ENCODE data around the gene DLGAP1.
"Not testable (repeated sequence)": the region's sequence is repeated elsewhere in the genome, so short reads cannot be mapped to it uniquely, and the experiment has no call there.

DLGAP1 gene

GRCh38 chr18:3581890-3582289, 873.2 kb downstream of the DLGAP1 start:
- ATAC-seq: no peak
- TF ChIP-seq GLIS3 (CRISPR knock-in tag; IDR thresholded peaks at IDR 0.05): no peak
- TF ChIP-seq ISL1 (CRISPR knock-in tag; IDR thresholded peaks at IDR 0.05): no peak

- not testable (repeated sequence) for ATAC-seq
These were observed 874.5 kb downstream of the DLGAP1 start for GRCh38 chr18:3580523-3581025.

GRCh38 chr18:3579701-3580100, 875.4 kb downstream of the DLGAP1 start:
- TF ChIP-seq BACH2 (CRISPR knock-in tag; IDR thresholded peaks at IDR 0.05; ENCODE audit: borderline replicate concordance): no peak
- no peak for TF ChIP-seq TSHZ2 (CRISPR knock-in tag; IDR thresholded peaks at IDR 0.05)
- no peak for TF ChIP-seq ZNF565 (CRISPR knock-in tag; conservative IDR thresholded peaks at IDR 0.05; ENCODE audit: low read depth)
- no peak for TF ChIP-seq ISL1 (CRISPR knock-in tag; IDR thresholded peaks at IDR 0.05)
- no peak for TF ChIP-seq ARNTL (CRISPR knock-in tag; IDR thresholded peaks at IDR 0.05; ENCODE audit: borderline replicate concordance, low read depth)
- no peak for TF ChIP-seq ZFP3 (CRISPR knock-in tag; IDR thresholded peaks at IDR 0.05)
- no peak for TF ChIP-seq PATZ1 (CRISPR knock-in tag; IDR thresholded peaks at IDR 0.05; ENCODE audit: borderline replicate concordance)
- ATAC-seq: peak; percentile 84

- no peak for ATAC-seq
- TF ChIP-seq ISL1 (CRISPR knock-in tag; IDR thresholded peaks at IDR 0.05): no peak
- no peak for TF ChIP-seq ZC3H10 (CRISPR knock-in tag; IDR thresholded peaks at IDR 0.05)
- TF ChIP-seq RARB (CRISPR knock-in tag; IDR thresholded peaks at IDR 0.05): no peak
- TF ChIP-seq ARNTL (CRISPR knock-in tag; IDR thresholded peaks at IDR 0.05; ENCODE audit: borderline replicate concordance, low read depth): no peak
- no peak for TF ChIP-seq TOX (CRISPR knock-in tag; IDR thresholded peaks at IDR 0.05; ENCODE audit: borderline replicate concordance)
- no peak for TF ChIP-seq ESRRG (CRISPR knock-in tag; IDR thresholded peaks at IDR 0.05)
- no peak for TF ChIP-seq POU6F1 (CRISPR knock-in tag; IDR thresholded peaks at IDR 0.05; ENCODE audit: borderline replicate concordance, low read depth)
- TF ChIP-seq PPARA (CRISPR knock-in tag; IDR thresholded peaks at IDR 0.05; ENCODE audit: borderline replicate concordance): no peak
- TF ChIP-seq GLIS3 (CRISPR knock-in tag; IDR thresholded peaks at IDR 0.05): no peak
- no peak for TF ChIP-seq PATZ1 (CRISPR knock-in tag; IDR thresholded peaks at IDR 0.05; ENCODE audit: borderline replicate concordance)
- TF ChIP-seq TSHZ2 (CRISPR knock-in tag; IDR thresholded peaks at IDR 0.05): no peak
- TF ChIP-seq ZFP3 (CRISPR knock-in tag; IDR thresholded peaks at IDR 0.05): no peak
- no peak for TF ChIP-seq ZNF565 (CRISPR knock-in tag; conservative IDR thresholded peaks at IDR 0.05; ENCODE audit: low read depth)
- TF ChIP-seq CSDC2 (CRISPR knock-in tag; IDR thresholded peaks at IDR 0.05): no peak
- no peak for TF ChIP-seq SNAI2 (CRISPR knock-in tag; IDR thresholded peaks at IDR 0.05)
- TF ChIP-seq CSRNP3 (CRISPR knock-in tag; IDR thresholded peaks at IDR 0.05): no peak
These were observed 876.5 kb downstream of the DLGAP1 start for GRCh38 chr18:3578621-3579020.

Data from SK-N-SH treated with all-trans-retinoic acid at 6 μM for 48 hours (cell line).